Measurements from ENCODE around the gene DIP2B. TPM values are rescaled to one million over a fixed set of nuclear protein-coding genes. Genes with fewer than 3 reads are reported as not detected.

DIP2B gene
- total RNA-seq, 1 experiment from 2014 or later = 30.2 TPM

DNA sequence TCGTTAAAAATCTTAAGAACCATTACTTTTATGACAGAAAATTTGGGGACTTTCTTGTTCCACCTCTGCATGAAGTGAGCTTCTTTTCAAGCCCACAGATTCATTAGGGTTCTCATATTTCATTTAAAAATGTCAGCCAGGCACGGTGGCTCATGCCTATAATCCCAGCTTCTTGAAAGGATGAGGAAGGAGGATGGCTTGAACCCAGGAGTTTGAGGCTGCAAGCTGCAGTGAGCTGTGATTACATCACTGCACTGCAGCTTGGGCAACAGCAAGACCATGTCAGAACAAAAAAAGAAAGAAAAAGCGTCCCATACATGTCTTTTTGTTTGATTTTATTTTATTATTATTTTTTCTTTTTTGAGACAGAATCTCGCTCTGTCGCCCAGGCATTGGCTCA lies 215.7 kb downstream of the DIP2B start:
- Histone ChIP-seq H3K36me3 (ENCODE audit: control insufficient read depth, insufficient read depth, low read length) (peaks cover 15% of the 10 kb centered on the region), H3K4me3 (ENCODE audit: low read depth in 2 of 2, low read length in 2 of 2) (no peak overlapping the region), H3K27me3 (ENCODE audit: control insufficient read depth, insufficient read depth, low read length) (no peaks in the 10 kb centered on the region), H3K27ac (ENCODE audit: low read length) (no peak overlapping the region), H3K9me3 (ENCODE audit: control insufficient read depth, insufficient read depth, low read depth, low read length) (no peaks in the 10 kb centered on the region), H3K4me1 (ENCODE audit: control insufficient read depth, insufficient read depth, low read length) (no peaks in the 10 kb centered on the region)
- intact Hi-C loops (cut with micrococcal nuclease; ENCODE audit: unreplicated experiment) (no loop called here), in situ Hi-C loops (cut with HindIII; ENCODE audit: low pct_unique_long_range_greater_than_20kb, low sequenced_read_pairs) (no loop called here)
- no peak for DNase-seq (ENCODE audit: low read depth, low spot score)
- no peak for TF ChIP-seq TCF7L2 (IDR thresholded peaks at IDR 0.05; ENCODE audit: low read depth, low read length)
- TF ChIP-seq, protein P1, sequence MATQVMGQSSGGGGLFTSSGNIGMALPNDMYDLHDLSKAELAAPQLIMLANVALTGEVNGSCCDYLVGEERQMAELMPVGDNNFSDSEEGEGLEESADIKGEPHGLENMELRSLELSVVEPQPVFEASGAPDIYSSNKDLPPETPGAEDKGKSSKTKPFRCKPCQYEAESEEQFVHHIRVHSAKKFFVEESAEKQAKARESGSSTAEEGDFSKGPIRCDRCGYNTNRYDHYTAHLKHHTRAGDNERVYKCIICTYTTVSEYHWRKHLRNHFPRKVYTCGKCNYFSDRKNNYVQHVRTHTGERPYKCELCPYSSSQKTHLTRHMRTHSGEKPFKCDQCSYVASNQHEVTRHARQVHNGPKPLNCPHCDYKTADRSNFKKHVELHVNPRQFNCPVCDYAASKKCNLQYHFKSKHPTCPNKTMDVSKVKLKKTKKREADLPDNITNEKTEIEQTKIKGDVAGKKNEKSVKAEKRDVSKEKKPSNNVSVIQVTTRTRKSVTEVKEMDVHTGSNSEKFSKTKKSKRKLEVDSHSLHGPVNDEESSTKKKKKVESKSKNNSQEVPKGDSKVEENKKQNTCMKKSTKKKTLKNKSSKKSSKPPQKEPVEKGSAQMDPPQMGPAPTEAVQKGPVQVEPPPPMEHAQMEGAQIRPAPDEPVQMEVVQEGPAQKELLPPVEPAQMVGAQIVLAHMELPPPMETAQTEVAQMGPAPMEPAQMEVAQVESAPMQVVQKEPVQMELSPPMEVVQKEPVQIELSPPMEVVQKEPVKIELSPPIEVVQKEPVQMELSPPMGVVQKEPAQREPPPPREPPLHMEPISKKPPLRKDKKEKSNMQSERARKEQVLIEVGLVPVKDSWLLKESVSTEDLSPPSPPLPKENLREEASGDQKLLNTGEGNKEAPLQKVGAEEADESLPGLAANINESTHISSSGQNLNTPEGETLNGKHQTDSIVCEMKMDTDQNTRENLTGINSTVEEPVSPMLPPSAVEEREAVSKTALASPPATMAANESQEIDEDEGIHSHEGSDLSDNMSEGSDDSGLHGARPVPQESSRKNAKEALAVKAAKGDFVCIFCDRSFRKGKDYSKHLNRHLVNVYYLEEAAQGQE (IDR thresholded peaks at IDR 0.05; ENCODE audit: insufficient read depth in 1 of 2, low read depth in 2 of 2, low read length in 1 of 2) = no peak
- TF ChIP-seq, protein P2, sequence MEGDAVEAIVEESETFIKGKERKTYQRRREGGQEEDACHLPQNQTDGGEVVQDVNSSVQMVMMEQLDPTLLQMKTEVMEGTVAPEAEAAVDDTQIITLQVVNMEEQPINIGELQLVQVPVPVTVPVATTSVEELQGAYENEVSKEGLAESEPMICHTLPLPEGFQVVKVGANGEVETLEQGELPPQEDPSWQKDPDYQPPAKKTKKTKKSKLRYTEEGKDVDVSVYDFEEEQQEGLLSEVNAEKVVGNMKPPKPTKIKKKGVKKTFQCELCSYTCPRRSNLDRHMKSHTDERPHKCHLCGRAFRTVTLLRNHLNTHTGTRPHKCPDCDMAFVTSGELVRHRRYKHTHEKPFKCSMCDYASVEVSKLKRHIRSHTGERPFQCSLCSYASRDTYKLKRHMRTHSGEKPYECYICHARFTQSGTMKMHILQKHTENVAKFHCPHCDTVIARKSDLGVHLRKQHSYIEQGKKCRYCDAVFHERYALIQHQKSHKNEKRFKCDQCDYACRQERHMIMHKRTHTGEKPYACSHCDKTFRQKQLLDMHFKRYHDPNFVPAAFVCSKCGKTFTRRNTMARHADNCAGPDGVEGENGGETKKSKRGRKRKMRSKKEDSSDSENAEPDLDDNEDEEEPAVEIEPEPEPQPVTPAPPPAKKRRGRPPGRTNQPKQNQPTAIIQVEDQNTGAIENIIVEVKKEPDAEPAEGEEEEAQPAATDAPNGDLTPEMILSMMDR (IDR thresholded peaks at IDR 0.05) = no peak
- TF ChIP-seq SIN3A (IDR thresholded peaks at IDR 0.05; ENCODE audit: borderline replicate concordance, insufficient read depth, low read depth, low read length) = no peak
- no peak for TF ChIP-seq POLR2AphosphoS5 (IDR thresholded peaks at IDR 0.05; ENCODE audit: low read depth, low read length)
- CTCF ChIA-PET = interaction anchor here (0.7 kb wide), 1 partner anchor 10 kb away, joined by 4 read pairs; no protein-coding TSS in a partner anchor
- POLR2A ChIA-PET = no interaction called here
- ATAC-seq = no peak
- no TSS peak for BruUV-seq (replicated peaks)

DNA sequence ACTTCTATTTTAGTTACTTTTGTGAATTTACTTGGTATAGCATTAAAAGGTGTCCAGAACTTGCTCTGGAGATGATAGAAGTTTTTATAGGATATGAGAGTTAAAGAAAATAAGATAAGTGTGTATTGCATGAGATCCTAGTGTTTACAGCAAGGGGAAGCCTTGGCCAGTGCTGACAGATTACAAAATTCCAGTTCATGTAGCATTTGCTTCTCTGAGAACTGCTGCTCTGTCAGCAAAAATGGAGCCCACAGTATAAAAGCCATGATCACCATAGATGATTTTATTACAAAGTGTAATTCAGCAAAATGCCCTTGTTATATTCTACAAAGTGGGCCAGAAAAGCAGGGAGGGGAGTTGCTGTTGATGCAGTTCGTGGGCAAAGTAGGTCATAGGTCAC lies 219.1 kb downstream of the DIP2B start:
- CTCF ChIA-PET = no interaction called here

More for the DNA sequence above, 219.1 kb downstream of the DIP2B start:
- POLR2A ChIA-PET = no interaction called here
- no peak overlapping the region for H3K27ac ChIP-seq (ENCODE audit: low read length)
- BruUV-seq (replicated peaks) = no TSS peak
- TF ChIP-seq TCF7L2 (IDR thresholded peaks at IDR 0.05; ENCODE audit: low read depth, low read length) (no peak), SIN3A (IDR thresholded peaks at IDR 0.05; ENCODE audit: borderline replicate concordance, insufficient read depth, low read depth, low read length) (no peak), POLR2AphosphoS5 (IDR thresholded peaks at IDR 0.05; ENCODE audit: low read depth, low read length) (no peak)
- TF ChIP-seq, protein P2 (IDR thresholded peaks at IDR 0.05) = no peak
- TF ChIP-seq, protein P1 (IDR thresholded peaks at IDR 0.05; ENCODE audit: insufficient read depth in 1 of 2, low read depth in 2 of 2, low read length in 1 of 2) = no peak
- no peak for DNase-seq (ENCODE audit: low read depth, low spot score)
- no peak overlapping the region for H3K4me3 ChIP-seq (ENCODE audit: low read depth in 2 of 2, low read length in 2 of 2)
- intact Hi-C loops (cut with micrococcal nuclease; ENCODE audit: unreplicated experiment) (no loop called here), in situ Hi-C loops (cut with HindIII; ENCODE audit: low pct_unique_long_range_greater_than_20kb, low sequenced_read_pairs) (no loop called here)
- no peaks in the 10 kb centered on the region for H3K9me3 ChIP-seq (ENCODE audit: control insufficient read depth, insufficient read depth, low read depth, low read length)
- ATAC-seq = no peak
- H3K27me3 ChIP-seq (ENCODE audit: control insufficient read depth, insufficient read depth, low read length) = no peaks in the 10 kb centered on the region
- no peaks in the 10 kb centered on the region for H3K4me1 ChIP-seq (ENCODE audit: control insufficient read depth, insufficient read depth, low read length)
- peaks cover 12% of the 10 kb centered on the region; the same call in 1 of the 2 replicates for H3K36me3 ChIP-seq (ENCODE audit: control insufficient read depth, insufficient read depth, low read length)

Measured in Panc1 (cell line).